ENCODE data around the gene WDPCP.

DNA sequence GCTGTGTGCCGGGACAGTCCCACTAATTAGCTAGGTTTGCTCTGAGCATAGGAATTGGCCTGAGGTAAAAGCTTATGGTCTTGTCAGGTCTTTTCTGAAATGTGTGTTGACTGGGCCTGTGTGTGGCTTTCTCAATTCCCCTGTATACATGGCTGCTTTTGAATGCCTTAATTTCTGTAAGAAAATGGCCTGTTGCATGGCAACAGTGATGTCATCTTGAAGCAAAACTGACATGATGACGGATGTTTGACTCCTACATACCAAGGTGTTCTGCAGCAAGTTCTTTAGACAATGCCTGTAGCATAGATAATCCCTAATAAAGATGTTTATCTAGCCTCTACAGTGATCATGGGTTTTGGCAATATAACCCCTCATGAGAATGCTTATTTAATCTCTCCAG is 339.1 kb downstream of the WDPCP start:
- TF ChIP-seq, protein P1, sequence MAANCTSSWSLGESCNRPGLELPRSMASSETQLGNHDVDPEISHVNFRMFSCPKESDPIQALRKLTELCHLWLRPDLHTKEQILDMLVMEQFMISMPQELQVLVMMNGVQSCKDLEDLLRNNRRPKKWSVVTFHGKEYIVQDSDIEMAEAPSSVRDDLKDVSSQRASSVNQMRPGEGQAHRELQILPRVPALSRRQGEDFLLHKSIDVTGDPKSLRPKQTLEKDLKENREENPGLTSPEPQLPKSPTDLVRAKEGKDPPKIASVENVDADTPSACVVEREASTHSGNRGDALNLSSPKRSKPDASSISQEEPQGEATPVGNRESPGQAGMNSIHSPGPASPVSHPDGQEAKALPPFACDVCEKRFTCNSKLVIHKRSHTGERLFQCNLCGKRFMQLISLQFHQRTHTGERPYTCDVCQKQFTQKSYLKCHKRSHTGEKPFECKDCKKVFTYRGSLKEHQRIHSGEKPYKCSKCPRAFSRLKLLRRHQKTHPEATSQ (CRISPR knock-in tag; IDR thresholded peaks at IDR 0.05; ENCODE audit: borderline replicate concordance) = no peak
- TF ChIP-seq, protein P2, sequence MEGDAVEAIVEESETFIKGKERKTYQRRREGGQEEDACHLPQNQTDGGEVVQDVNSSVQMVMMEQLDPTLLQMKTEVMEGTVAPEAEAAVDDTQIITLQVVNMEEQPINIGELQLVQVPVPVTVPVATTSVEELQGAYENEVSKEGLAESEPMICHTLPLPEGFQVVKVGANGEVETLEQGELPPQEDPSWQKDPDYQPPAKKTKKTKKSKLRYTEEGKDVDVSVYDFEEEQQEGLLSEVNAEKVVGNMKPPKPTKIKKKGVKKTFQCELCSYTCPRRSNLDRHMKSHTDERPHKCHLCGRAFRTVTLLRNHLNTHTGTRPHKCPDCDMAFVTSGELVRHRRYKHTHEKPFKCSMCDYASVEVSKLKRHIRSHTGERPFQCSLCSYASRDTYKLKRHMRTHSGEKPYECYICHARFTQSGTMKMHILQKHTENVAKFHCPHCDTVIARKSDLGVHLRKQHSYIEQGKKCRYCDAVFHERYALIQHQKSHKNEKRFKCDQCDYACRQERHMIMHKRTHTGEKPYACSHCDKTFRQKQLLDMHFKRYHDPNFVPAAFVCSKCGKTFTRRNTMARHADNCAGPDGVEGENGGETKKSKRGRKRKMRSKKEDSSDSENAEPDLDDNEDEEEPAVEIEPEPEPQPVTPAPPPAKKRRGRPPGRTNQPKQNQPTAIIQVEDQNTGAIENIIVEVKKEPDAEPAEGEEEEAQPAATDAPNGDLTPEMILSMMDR (CRISPR knock-in tag; IDR thresholded peaks at IDR 0.05) = no peak
- TF ChIP-seq IRF2 (CRISPR knock-in tag; IDR thresholded peaks at IDR 0.05) (no peak), FOXJ3 (CRISPR knock-in tag; IDR thresholded peaks at IDR 0.05; ENCODE audit: borderline replicate concordance) (no peak), ZNF207 (IDR thresholded peaks at IDR 0.05; ENCODE audit: borderline replicate concordance) (no peak), ZNF557 (CRISPR knock-in tag; IDR thresholded peaks at IDR 0.05) (no peak), ZNF235 (CRISPR knock-in tag; IDR thresholded peaks at IDR 0.05; ENCODE audit: borderline replicate concordance) (no peak)
- TF ChIP-seq, protein P3, sequence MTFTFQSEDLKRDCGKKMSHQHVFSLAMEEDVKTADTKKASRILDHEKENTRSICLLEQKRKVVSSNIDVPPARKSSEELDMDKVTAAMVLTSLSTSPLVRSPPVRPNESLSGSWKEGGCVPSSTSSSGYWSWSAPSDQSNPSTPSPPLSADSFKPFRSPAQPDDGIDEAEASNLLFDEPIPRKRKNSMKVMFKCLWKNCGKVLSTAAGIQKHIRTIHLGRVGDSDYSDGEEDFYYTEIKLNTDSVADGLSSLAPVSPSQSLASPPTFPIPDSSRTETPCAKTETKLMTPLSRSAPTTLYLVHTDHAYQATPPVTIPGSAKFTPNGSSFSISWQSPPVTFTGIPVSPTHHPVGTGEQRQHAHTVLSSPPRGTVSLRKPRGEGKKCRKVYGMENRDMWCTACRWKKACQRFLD (CRISPR knock-in tag; IDR thresholded peaks at IDR 0.05; ENCODE audit: borderline replicate concordance) = no peak
- TF ChIP-seq, protein P4, sequence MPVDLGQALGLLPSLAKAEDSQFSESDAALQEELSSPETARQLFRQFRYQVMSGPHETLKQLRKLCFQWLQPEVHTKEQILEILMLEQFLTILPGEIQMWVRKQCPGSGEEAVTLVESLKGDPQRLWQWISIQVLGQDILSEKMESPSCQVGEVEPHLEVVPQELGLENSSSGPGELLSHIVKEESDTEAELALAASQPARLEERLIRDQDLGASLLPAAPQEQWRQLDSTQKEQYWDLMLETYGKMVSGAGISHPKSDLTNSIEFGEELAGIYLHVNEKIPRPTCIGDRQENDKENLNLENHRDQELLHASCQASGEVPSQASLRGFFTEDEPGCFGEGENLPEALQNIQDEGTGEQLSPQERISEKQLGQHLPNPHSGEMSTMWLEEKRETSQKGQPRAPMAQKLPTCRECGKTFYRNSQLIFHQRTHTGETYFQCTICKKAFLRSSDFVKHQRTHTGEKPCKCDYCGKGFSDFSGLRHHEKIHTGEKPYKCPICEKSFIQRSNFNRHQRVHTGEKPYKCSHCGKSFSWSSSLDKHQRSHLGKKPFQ (CRISPR knock-in tag; IDR thresholded peaks at IDR 0.05; ENCODE audit: insufficient replicate concordance) = no peak

Data from HepG2 (cell line).